ENCODE results near the gene KCNAB1. TPM values are rescaled to one million over a fixed set of nuclear protein-coding genes. Genes with fewer than 3 reads are reported as not detected.

The KCNAB1 gene
- total and polyA plus RNA-seq, 10 of the 15 experiments (the other 5 are each of a cell fraction or from before 2014, with no cell fraction given) = 0.11 to 0.69 (median 0.43) TPM; not detected in 6

GRCh38 chr3:156240642-156241041 is 120.3 kb downstream of the KCNAB1 start:
- Histone ChIP-seq H4K20me1 (ENCODE audit: control insufficient read depth, insufficient read depth) (no peaks in the 10 kb centered on the region), H2AFZ (ENCODE audit: control insufficient read depth, low read depth, low read length) (no peak overlapping the region), H3K27me3 (replicated peaks in 1 of 2; ENCODE audit: control insufficient read depth in 2 of 2, insufficient read depth in 2 of 2, low read length in 1 of 2) (no peaks in the 10 kb centered on the region), H3K79me2 (ENCODE audit: control insufficient read depth, insufficient read depth, low read length) (no peaks in the 10 kb centered on the region), H3K9ac (ENCODE audit: control insufficient read depth, insufficient read depth, low read length) (no peak overlapping the region), H3K9me3 (replicated peaks; ENCODE audit: control insufficient read depth, insufficient read depth, low read length) (no peaks in the 10 kb centered on the region), H3K36me3 (ENCODE audit: control insufficient read depth in 2 of 2, insufficient read depth in 2 of 2, low read length in 1 of 2) (no peaks in the 10 kb centered on the region), H3K4me3 (no peak overlapping the region), H3K27ac (ENCODE audit: control insufficient read depth, insufficient read depth) (no peak overlapping the region), H3K4me2 (ENCODE audit: control insufficient read depth, insufficient read depth) (no peak overlapping the region), H3K4me1 (ENCODE audit: control insufficient read depth, insufficient read depth, low read length) (no peaks in the 10 kb centered on the region)
- no TSS peak for BruUV-seq (replicated peaks)
- in situ Hi-C loops (cut with MboI) = no loop called here
- DNase-seq (ENCODE audit: low read depth, low spot score) (no peak), FAIRE-seq (no peak), ATAC-seq (no peak)
- SMC1A ChIA-PET (ENCODE audit: uncharacterized antibody, unreplicated experiment) = interaction anchor here (0.8 kb wide), 1 partner anchor 346 kb away, joined by 3 read pairs; no protein-coding TSS in a partner anchor
- CTCF ChIA-PET = no interaction called here
- intact Hi-C loops (cut with micrococcal nuclease; ENCODE audit: unreplicated experiment) = no loop called here
- TF ChIP-seq BACH1 (IDR thresholded peaks at IDR 0.05; ENCODE audit: borderline replicate concordance) (no peak), HDAC2 (IDR thresholded peaks at IDR 0.05) (no peak), ZNF207 (IDR thresholded peaks at IDR 0.05; ENCODE audit: borderline replicate concordance) (no peak), SUZ12 (IDR thresholded peaks at IDR 0.05; ENCODE audit: unreplicated experiment) (no peak), ZZZ3 (IDR thresholded peaks at IDR 0.05; ENCODE audit: control insufficient read depth, insufficient read length, low read depth) (no peak), WRNIP1 (IDR thresholded peaks at IDR 0.05; ENCODE audit: borderline replicate concordance, low read depth, low read length) (no peak), RCOR1 (conservative IDR thresholded peaks at IDR 0.05; ENCODE audit: low read depth, low read length) (no peak), HDAC6 (IDR thresholded peaks at IDR 0.05; ENCODE audit: unreplicated experiment) (no peak), STAT1 (conservative IDR thresholded peaks at IDR 0.05) (no peak), SMAD1 (IDR thresholded peaks at IDR 0.05; ENCODE audit: low read depth, partially characterized antibody) (no peak), BCLAF1 (IDR thresholded peaks at IDR 0.05) (no peak), FOS (IDR thresholded peaks at IDR 0.05; ENCODE audit: borderline replicate concordance, extremely low read depth, insufficient read length) (no peak), TCF7 (IDR thresholded peaks at IDR 0.05; ENCODE audit: borderline replicate concordance) (no peak), ZBTB40 (IDR thresholded peaks at IDR 0.05; ENCODE audit: borderline replicate concordance) (no peak), HCFC1 (IDR thresholded peaks at IDR 0.05; ENCODE audit: low read length) (no peak), BCL11A (IDR thresholded peaks at IDR 0.05; ENCODE audit: low read depth, low read length) (no peak), NKRF (conservative IDR thresholded peaks at IDR 0.05) (no peak), SPI1 (IDR thresholded peaks at IDR 0.05; ENCODE audit: borderline replicate concordance, insufficient read depth, low read depth, low read length) (no peak)
- WGBS (ENCODE audit: insufficient coverage, insufficient replicate concordance, low lambda C conversion rate, missing lambda C conversion rate) = 56% methylated on average over 5 of the region's 5 CpGs
- RAD21 ChIA-PET (ENCODE audit: unreplicated experiment) = no interaction called here
- POLR2A ChIA-PET = no interaction called here
